NCI-H2227 (cell line): Measurements from ENCODE around the gene MEX3A.
"Not testable (repeated sequence)": the region's sequence is repeated elsewhere in the genome, so short reads cannot be mapped to it uniquely, and the experiment has no call there.

ENCODE experiments used
- DNase-seq: peaks from one replicate; lab custom pipeline; 2025; ENCODE audit not compliant: unreplicated experiment; lab: John Stamatoyannopoulos, UW

MEX3A gene

DNA sequence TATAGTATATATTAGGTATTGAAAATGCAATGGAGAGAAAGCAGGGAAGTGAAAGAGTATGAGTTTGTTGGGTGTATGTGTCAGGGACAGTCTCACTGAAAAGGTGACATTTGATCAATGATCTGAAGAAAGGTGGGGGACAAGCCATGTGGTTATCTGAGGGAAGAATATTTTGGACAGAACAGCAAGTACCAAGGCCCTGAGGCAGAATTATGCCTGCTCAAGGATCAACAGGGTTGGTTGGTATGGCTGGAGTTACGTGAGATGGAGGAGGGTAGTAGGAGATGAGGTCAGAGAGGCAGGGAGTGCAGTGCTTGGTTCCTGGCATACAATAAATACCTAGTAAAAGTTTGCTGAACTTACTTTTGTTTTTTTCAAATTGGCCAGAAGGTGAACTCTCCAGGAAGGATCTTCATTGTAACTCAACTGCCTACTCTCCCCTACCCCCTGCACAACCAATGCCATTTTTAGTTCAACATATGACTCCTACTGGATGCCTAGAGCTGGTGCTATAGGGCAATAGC lies 25.9 kb downstream of the MEX3A start:
- no peak for DNase-seq

DNA sequence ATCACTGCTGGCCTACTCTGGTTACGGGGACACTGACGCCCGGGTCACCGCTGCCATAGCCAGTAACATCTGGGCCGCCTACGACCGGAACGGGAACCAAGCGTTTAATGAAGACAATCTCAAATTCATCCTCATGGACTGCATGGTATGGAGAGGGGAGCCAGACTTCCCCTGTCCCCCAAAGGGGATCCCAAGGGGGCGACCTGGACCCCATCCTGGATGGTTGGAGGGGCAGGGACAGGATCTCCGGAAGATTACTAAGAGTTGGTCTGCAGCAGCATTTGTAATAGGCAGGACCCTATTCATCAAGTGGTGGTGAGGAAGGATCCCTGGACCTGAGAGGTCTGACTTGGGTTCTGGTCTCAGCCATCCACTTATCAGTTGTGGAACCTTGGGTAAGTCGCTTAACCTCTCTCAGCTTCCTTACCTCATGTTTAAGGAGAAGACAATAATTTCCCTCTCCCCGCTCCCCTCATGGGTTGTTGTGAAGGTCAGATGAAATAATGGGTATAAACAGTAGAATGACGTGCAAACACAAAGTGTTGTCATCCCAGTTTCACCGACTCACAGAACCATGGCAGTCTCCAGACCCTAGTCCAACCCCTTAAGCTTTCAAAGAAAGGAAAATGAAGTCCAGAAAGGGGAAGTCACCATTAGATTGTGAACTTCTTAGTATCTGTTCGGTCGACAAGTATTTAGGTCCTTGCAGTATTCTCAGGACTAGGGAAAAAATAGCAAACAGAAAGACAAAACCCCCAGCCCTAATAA lies 26.8 kb downstream of the MEX3A start:
- no peak for DNase-seq

GRCh38 chr1:156054500-156055280 lies 27.6 kb downstream of the MEX3A start, which contains the start of gene LAMTOR2:
TSS of gene LAMTOR2 (plus strand) at chr1:156054782. CDS start at chr1:156054890, 108 bp downstream.
- peak; percentile 99 for DNase-seq

- peak; percentile 92 for DNase-seq
Measured at GRCh38 chr1:156053768-156054499, 28.3 kb downstream of the MEX3A start, which contains the start of gene UBQLN4. TSS of gene UBQLN4 (minus strand) at chr1:156053798. CDS start at chr1:156053701, 97 bp downstream.

GRCh38 chr1:156052862-156053767 lies 29.1 kb downstream of the MEX3A start:
- DNase-seq, result peak; percentile 83

DNA sequence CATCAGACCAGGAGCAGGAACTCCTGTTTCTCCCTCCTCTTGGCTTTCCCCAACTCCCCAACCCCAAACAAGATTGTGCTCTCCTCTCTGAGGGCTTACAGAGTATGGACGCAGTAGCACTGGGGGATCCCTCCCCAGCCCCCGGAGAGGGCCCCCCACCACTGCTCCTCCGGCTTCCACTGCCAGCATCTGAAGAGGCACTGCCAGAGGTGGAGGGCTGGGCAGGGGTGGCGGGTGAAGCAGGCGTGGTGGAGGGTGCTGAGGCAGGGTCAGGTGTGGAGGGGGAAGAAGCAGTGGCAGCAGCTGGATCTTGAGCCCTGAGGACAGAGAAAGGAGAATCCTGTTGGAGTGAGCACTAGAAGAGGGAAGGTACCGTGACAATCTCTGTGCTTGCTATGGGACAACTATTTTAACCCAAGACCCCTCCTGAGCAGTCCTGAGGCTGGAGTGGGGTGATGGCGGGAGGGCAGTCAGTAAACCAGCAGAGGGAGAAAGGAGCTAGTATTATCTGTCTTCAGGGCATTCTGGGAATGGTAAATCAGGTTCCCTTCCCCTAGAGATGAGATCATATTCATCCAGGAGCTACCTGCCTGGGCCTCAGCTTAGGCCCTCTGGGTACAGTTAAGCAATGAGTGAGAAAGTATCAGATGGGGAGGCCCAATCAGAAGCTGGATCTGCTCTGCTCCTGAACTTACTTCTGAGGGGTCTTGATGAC lies 31.1 kb downstream of the MEX3A start:
- no peak for DNase-seq

- DNase-seq, result no peak
Measured at GRCh38 chr1:156050376-156050775, 31.9 kb downstream of the MEX3A start.

- DNase-seq, result no peak
Measured at GRCh38 chr1:156048663-156049258, 33.5 kb downstream of the MEX3A start.

- no peak for DNase-seq
Measured at GRCh38 chr1:156045076-156045475, 37.2 kb downstream of the MEX3A start.

GRCh38 chr1:156042828-156043227 lies 39.4 kb downstream of the MEX3A start:
- no peak for DNase-seq

- DNase-seq, result not testable (repeated sequence)
Measured at GRCh38 chr1:156034991-156035390, 47.3 kb downstream of the MEX3A start.

GRCh38 chr1:156033011-156033410 lies 49.3 kb downstream of the MEX3A start:
- DNase-seq, result no peak

DNA sequence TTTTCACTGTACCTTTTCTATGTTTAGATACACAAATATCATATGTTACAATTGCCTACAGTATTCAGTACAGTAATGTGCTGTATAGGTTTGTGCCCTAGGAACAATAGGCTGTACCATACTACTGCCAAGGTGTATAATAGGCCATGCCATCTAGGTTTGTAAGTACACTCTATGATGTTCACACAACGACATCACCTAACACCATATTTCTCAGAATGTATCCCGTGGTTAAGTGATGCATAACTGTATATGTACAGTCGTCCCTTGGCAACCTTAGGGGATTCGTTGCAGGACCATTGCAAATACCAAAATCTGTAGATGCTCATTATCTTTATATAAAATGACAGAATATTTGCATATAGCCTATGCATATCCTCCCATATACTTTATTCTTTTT lies 55.7 kb downstream of the MEX3A start:
- no peak for DNase-seq

DNA sequence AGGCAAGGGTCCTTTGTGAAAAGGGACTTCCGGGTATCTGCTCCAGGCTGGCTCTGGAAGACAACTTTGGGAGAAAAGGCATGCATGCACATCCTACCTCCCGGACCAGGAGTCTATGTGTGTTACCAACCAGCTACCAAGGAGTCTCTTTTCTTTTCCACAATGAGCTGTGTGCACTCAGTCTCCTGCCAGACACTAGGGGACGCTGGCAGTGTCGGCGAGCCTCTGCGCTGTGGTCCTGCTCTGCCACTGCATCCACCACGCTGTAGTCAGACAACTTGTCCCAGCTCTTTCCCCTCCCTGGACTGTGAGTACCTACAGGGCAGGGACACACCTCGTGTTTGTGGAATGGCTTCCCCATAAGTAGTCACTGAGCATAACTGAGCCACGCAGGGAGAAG lies 56.4 kb downstream of the MEX3A start:
- DNase-seq, result peak; percentile 70

DNA sequence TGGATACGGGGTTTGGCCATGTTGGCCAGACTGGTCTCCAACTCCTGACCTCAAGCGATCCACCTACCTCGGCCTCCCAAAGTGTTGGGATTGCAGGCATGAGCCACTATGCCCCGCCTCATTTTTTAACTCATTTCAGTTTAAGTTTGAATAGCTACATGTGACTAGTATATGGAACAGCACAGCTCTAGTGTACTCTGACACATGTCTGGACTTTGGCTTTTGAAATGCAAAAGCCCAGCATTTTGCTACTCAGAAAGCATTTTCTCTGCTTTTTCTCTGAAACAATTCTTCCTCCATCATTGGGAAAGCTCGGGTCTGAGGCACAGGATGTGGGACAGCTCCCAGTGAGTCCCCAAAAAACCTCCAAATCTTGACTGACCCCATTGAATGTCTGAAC lies 57.5 kb downstream of the MEX3A start:
- no peak for DNase-seq
